ENCODE measurements around the gene AURKB.
"Not testable (repeated sequence)": the region's sequence is repeated elsewhere in the genome, so short reads cannot be mapped to it uniquely, and the experiment has no call there.

The AURKB gene

DNA sequence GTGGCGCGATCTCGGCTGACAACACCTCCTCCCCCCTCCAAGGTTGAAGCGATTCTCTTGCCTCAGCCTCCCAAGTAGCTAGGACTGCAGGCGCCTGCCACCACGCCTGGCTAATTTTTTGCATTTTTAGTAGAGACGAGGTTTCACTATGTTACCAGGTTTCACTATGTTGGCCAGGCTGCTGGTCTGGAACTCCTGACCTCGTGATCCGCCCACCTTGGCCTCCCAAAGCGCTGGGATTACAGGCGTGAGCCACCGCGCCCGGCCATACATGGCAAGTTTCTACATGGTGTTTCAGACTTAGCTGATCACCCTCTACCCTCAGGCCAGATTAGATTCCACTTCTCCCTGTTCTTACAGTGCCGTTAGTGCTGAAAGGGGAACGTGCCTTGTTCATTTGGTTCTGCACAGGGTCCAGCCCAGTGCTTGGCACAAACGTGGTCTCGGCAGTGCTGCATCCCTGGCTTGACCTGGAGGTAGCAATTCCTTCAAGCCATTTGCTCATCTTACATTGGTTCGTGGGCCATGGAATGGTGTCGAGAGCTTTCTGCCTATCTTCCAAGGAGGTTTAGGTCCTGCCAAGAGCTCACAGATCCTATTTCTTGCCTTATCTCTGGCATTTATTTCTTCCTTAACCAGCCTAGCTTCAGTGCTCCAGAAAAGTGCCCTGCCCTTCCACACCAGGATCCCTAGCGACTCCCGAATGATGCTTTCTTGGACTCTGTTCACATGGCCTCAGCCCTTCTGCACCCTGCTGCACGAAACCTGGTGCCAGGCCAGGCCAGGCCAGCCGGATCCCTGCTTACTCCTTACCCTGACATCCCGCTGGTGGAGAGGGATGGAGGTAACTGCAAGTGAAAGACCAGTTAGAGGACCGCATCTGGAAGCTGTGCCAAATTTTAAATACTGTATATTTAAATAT lies 14.8 kb upstream of the AURKB start:
- DNase-seq, result no peak

DNA sequence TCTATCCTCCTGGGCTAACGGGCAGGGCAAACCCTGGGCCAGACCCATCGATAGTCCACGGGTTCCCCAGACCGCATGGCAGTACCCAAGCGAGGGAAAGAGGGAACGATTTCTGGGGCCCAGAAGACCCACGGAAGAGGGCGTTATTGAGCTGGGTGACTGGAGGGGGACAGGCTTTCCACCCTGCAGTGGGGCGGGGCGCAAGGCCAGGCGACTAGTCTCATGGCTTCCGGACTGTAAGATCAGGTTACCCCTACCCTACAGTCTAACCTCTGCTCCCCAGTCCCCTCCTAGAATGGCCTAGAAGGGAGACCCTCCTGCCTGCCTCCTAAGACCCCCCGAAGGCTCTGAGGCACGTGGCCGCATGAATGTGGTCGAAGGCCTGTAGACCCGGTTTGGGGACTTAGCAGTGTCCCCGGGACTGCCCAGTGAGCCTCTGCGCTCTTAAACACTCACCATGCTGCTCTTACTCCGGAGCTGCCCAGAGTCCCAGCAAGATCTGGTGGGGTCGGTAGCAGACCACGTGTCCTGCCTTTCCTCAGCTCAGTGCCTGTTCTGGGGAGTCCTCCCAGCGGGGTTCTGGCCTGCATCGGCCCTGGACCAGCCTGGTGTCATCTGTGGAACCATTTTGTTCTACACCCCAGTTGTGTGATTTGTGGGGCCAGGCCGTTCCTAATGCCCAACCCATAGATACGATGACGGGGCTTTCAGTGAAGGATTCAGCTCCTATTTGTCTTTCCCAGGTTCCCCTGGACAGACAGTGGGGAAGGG lies 13.2 kb upstream of the AURKB start:
- DNase-seq, result peak; percentile 67

DNA sequence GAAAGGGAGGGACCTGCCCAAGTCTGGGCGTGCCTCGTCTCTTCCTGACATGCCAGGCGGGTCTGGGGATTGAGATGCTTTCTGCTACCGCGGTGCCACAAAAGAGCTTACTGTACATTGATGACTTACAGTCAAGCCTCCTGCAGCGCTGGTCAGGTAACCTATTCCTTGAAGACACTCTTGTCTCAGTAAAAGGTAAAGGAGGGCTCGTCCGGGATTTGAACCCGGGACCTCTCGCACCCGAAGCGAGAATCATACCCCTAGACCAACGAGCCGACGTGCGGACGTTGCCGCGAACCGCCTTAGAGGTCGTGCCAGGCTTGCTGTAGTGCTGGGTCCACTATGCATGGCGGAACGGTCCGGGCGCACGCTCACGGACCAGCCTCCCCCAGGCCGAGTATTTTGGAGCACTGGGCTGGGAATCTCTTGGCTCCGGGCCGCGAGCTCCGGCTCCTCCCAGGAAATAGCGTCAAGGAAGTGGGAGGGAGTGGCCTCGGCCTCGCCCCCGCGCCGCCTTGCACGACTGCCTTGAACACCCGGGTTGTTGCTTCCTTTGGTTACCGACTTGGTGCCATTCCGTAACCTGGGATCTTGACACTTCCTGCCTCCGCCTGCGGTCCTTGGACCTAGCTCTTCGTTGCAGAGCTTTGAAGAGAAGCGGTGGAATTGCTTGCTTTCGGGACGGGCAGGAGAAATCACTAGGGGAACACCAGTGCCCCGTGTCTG lies 12.4 kb upstream of the AURKB start:
- peak; percentile 93 for DNase-seq

DNA sequence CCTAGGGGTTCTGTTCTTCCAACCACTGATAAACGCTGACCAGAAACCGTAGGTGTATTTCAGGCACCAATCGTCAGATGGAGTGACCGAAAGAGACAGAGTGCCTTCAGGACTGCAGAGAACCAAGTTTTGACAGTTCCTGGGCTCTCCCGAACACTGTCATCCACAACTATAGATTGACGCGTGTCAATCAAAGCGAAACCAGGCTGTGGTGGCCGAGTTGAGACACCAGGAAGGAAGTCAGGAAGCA lies 11.9 kb upstream of the AURKB start:
- DNase-seq, result no peak

DNA sequence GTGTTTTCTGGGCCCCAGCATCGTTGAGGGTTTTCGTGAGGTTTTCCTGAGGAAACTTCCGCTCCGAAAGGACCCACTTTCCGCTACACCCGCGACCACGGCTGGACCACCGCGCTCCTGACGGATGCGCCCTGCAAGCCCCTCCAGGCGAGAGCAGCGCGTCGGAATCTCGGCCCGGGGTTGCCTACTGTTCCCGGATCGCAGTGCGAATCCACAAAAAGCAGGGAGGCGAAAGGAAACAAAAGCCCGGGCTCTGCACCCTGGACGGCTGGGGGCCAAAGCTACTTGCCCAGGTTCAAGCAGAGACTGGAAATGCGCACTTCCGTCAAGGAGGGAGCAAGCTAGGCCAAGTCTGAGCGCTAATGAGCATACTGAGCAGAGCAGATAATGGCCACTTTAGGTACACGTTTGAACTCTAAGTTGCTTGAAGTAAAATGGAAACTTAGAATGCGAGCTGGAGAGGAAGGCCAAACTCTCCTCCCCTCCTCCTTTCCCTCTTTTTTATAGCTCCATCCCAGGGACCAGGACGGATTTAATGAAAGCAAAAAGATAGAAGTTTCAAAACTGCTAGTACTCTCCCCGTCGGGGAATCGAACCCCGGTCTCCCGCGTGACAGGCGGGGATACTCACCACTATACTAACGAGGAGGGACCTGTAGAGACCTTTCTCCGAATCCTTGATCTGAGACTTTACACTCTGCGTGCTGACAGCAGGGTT lies 11.4 kb upstream of the AURKB start:
- peak; percentile 90 for DNase-seq

DNA sequence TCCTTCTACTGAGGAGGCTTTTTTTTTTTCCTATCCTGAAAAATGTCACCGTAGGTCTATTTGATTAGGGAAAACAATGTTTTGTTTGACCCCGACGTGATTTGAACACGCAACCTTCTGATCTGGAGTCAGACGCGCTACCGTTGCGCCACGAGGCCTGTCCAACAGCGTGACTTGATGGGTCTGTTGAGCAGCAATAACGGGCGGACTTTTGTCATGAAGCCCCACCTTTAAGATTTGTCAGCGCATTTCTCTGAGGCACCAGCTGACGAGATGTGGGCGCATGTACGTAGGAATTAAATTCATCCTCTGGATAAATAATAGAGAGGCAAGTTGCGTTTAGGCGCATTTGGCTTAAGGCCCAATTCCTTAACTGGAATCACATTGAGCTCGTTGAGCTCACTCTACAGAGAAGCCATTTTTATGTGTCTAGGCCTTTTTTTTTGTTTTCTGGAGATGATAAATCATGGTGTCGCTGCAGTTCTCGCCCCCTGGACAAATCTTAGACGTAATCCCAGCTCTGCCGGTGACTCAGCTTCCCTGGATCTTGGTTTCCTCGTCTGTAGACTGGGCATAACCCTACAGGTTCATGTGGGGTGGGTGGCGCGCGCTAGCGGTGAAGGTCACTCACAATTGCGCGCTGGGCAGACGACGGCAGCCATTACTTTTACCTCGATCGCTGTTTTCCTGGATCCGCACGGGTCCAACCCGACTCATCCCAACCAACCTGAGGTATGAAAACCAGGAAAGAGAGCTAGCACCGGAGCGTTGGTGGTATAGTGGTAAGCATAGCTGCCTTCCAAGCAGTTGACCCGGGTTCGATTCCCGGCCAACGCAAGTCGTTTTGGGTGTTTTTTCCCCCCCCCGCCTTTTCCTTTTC lies 10.6 kb upstream of the AURKB start:
- peak; percentile 95 for DNase-seq

DNA sequence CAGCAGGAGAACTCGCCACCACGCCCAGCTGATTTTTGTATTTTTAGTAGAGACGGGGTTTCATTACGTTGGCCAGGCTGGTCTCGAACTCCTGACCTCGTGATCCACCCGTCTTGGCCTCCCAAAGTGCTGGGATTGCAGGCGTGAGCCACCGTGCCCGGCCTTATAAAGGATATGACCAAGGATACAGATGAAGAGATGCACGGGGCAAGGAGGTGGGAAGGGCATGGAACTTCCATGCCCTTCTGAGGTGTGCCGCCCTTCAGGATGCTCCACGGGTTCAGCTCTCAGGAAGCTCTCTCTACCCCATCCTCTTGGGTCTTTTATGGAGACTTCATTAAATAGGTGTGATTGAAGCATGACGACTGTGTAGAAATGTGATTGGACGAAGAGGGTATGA lies 3.6 kb upstream of the AURKB start:
- not testable (repeated sequence) for DNase-seq

DNA sequence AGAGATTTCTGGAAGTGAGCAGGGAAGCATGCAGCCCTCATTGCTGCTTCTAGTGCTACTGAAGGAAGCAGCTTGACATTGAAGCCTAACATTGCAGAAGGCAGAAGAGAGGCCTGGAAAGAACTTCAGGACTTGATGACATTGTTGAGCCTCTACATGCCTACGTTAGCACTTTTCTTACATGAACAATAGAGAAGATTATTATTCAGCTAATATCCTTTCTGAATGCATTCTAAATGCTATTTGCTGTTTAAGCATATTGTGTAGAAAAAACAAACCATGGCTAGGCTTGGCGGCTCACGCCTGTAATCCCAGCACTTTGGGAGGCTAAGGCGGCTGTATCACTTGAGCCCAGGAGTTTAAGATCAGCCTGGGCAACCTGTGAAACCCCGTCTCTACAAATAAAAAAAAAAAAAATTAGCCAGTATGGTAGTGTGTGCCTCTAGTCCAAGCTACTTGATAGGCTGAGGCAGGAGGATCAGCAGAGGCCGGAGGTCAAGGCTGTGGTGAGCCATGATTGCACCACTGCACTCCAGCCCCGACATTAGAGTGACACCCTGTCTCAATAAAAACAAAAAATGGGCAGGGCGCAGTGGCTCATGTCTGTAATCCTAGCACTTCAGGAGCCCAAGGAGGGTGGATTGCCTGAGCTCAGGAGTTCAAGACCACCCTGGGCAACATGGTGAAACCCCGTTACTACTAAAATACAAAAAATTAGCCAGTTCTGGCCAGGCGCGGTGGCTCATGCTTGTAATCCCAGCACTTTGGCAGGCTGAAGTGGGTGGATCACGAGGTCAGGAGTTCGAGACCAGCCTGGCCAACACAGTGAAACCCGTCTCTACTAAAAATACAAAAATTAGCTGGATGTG lies 2.2 kb upstream of the AURKB start:
- DNase-seq, result no peak

DNA sequence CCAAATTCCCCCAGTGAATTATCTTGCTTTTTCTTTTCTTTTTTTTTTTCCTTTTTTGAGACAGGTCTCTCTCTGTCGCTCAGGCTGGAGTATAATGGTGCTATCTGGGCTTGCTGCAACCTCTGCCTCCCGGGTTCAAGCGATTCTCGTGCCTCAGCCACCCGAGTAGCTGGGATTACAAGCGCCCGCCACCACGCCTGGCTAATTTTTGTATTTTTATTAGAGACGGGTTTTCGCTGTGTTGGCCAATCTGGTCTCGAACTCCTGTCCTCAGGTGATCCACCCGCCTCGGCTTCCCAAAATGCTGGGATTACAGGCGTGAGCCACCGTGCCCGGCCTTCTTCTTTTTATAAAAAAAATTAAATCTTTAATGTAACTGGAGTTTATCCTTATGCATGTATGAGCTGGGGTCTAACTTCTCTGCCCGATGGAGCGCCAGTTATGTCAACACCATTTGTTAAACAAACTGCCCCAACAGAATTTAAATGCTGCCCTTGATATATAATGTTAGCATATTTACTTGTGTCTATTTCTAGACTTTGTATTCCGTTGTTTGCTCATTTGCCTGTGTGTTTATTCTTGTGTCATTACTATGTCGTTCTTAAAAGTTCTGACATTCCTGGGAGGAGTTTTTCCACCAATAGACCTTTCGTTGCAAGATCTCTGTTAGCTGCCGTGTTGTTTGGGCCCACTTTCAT lies 535 bp upstream of the AURKB start:
- no peak for DNase-seq

DNA sequence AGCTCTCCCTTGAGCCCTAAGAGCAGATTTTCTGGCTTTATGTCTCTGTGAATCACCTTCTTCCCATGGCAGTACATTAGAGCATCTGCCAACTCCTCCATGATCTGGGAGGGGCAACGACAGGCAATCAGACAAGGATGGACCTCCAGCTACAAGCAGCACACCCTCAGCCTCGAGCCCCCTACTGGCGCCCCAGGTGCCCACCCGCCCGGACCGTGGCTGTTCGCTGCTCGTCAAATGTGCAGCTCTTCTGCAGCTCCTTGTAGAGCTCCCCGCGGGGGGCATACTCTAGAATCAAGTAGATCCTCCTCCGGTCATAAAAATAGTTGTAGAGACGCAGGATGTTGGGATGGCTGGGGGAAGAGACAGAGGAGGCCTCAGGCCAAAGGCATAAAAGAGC lies 3.8 kb downstream of the AURKB start:
- DNase-seq, result no peak

DNA sequence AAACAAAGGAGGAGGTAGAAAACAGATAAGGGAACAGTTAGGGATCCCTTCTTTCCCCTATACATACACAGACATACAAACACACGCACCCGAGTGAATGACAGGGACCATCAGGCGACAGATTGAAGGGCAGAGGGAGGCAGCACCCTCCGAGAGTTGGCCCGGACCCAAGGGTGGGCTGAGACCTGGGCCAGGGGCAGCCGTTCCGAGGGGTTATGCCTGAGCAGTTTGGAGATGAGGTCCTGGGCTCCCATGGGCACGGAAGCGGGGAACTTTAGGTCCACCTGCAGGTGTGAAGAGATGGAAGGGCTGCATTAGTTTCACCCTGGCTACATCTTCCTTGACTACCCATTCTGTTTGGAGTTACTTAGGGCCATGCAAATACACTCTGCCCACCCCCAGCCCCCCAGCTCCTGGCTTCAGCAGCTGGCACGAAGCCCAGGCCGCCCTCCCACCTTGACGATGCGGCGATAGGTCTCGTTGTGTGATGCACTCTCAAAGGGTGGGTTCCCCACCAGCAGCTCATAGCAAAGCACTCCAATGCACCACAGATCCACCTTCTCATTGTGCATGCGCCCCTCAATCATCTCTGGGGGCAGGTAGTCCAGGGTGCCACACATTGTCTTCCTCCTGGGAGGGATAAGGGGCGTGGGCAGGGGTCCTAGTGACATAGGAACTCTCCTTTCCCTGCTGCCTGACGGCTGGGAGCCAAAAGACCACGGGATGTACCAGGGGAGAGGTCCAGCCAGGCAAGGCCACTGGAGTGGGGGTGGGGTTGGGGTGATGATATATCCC lies 5.4 kb downstream of the AURKB start:
- DNase-seq, result no peak

DNA sequence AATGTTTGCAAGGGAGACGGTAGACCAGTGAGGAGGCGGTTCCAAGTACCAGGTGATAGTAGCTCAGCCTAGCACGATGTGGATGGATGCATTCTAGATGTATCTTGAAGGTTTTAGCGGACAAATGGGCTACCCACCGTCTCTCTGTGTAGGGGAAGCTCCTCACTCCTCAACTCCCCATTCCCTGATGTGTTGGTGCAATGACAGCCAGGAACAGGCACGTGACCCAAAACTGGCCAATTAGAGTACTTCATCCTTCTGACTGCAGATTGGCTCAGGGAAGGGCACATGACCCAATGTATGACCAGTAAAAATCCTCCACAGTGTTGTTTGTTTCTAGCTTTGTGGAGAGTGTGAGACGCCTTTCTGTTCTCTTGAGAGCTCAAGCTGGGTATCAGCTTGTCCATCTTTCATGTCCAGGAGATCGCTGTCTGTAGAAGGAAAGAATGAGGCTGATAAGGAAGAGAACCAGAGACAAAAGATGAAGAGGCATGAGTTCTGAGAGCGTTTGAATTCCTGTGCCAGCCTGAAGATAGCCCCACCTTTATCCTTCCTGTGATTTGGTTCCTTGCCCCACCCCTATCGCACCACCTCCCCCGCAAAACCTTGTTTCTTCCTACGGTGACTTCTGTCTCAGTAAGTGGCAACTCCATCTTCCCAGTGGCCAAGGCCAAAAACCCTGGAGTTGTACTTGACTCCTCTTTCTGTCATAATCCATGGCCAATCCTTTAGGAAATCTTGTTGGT lies 18.1 kb downstream of the AURKB start:
- DNase-seq, result peak; percentile 89

DNA sequence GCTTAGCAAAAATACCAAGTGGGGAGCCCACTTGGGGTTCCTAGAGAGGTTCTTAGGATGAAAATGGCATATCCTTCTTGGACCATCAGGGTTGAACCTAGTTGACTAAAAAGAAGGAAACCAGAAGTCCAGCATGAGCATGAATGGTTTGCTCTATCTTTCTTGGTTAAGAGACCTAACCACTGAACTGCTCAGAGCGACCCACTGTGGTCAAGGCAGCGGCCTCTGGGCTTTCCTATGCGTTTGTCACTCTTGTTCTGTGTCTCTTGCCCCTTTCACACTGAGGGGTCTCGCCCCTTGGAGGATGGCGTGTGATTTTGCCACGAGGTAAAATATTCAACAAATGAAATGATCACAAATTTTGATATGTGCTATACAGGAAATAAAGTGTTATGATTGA lies 19.9 kb downstream of the AURKB start:
- no peak for DNase-seq

DNA sequence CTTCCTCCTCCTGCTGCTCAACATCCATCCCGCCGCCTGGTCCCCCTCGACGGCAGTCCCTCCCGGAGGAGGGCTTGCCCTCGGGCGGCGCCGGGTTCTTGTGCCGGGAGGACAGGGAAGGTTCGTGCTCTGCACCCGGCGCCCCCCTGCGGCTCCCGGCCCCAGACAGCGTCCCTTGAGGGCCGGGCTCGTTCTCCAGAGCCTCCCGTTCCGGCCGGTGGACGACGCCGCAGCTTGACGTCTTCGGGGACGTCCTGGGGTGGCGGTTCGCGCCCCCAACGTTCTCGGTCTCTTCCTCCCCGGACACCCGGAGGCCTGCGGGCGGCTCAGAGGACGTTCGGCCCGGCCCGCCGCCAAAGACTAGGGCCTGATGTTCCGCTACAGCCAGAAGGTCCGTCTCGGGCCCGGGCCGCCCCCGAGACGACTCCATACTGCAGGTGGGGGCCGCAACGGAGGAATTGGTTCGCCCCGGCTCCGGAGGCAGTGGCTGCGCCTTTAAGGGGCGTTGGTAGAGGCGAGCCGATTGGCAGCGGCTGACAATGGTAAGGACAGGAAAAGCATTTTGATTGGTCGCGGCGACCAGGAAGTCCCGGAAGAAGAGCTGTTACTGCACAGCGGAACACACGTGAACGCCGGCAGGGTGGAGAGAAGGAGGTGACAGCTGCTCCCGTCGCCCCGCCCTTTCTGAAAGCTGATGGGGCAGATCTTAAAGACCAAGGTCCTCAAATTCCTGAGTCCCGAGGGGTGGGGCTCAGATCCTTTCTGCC lies 20.5 kb downstream of the AURKB start, which contains the start of gene BORCS6:
BORCS6 (minus strand) TSS at position 470 of the 767 bp plus-strand sequence; CDS start at position 430, 40 bp downstream.
- DNase-seq, result peak; percentile 99

DNA sequence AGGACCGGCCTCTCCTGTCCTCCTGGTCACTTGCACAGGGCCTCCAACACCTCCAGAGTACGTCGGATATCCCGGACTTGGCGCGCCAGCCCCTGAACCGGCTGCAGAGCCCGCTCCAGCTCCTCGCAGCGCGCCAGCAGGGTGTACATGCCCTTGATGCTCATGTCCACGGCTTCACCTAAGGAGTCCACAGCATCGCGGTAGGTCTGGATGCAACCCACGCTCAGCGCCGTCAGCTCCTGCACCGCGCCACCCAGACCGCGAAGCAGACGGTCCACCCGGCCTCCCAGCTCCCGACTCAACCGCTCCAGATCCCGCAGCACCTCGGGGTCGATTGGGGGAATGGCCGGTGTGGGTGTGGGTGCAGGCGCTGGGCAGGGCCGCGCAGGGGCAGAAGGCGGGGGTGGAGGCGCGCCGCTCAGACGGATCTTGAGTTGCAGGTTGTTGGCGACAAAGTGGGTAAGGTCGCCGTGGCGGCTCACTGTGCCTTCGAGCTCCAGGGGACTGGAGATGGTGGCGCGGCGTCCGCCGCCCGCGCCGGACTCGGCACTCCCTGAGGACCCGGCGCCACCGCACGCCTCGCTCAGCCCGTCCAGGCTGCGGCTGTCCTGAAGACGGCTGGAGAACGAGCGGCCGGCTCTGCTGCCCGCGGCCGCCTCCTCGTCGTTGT lies 21.2 kb downstream of the AURKB start:
- no peak for DNase-seq

DNA sequence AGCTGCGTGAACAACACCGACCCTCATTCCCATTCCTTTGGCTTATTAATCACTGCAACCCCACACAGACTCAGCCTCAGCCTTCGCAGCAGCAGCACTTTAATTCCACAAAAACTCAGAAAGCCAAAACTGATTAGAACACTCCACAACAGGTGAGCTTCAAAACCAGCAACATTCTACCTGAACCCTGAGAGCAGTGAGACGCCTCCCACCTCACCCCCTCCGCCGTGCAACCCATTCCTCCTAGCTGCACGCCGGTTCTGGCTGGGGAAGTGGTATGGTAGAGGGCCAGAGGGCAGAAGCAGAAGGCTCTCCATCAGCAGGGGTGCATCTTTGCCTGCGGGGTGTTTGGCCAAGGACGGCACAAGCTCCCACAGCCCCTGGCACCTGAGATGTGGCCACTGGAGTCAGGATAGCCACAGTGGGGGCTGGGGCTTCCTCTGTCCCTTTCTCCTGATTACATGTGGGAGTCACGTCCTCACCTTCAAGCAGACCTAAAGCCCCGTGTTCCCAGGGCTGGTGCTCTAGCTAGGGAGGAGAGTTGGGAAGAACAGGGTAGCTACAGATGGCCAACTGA lies 22.0 kb downstream of the AURKB start:
- no peak for DNase-seq

All from activated CD4-positive, alpha-beta T cell treated with anti-CD3 and anti-CD28 coated beads, Interleukin-2, amount 50 U/mL, for 16 hours (primary cell).